Central memory CD4-positive, alpha-beta T cell (primary cell): ENCODE results near the gene RTP5.
"Not testable (repeated sequence)": the region's sequence is repeated elsewhere in the genome, so short reads cannot be mapped to it uniquely, and the experiment has no call there.

ENCODE experiments used
- DNase-seq: peaks from one replicate; pipeline ENCODE4 v3.0.0; 2022

The RTP5 gene

GRCh38 chr2:241904011-241904718 lies 34.6 kb downstream of the RTP5 start:
- no peak for DNase-seq

GRCh38 chr2:241904791-241905710 lies 35.5 kb downstream of the RTP5 start:
- DNase-seq: no peak

- no peak for DNase-seq
Observed at GRCh38 chr2:241905716-241906377, 36.3 kb downstream of the RTP5 start.

GRCh38 chr2:241906378-241906770 lies 36.8 kb downstream of the RTP5 start:
- DNase-seq: not testable (repeated sequence)

- DNase-seq: no peak
Observed at GRCh38 chr2:241906826-241907570, 37.5 kb downstream of the RTP5 start.

- not testable (repeated sequence) for DNase-seq
Observed at GRCh38 chr2:241907831-241908230, 38.3 kb downstream of the RTP5 start.

- no peak for DNase-seq
Observed at GRCh38 chr2:241908686-241909420, 39.3 kb downstream of the RTP5 start.

GRCh38 chr2:241909769-241910168 lies 40.2 kb downstream of the RTP5 start:
- no peak for DNase-seq

- DNase-seq: no peak
Observed at GRCh38 chr2:241910604-241911520, 41.3 kb downstream of the RTP5 start.

- no peak for DNase-seq
Observed at GRCh38 chr2:241911551-241911950, 42.0 kb downstream of the RTP5 start.

- DNase-seq: no peak
Observed at GRCh38 chr2:241912021-241912555, 42.6 kb downstream of the RTP5 start.

GRCh38 chr2:241913703-241914102 lies 44.2 kb downstream of the RTP5 start:
- no peak for DNase-seq

- no peak for DNase-seq
Observed at GRCh38 chr2:241914542-241914941, 45.0 kb downstream of the RTP5 start.

- not testable (repeated sequence) for DNase-seq
Observed at GRCh38 chr2:241921631-241922030, 52.1 kb downstream of the RTP5 start.

GRCh38 chr2:241922411-241922810 lies 52.9 kb downstream of the RTP5 start:
- no peak for DNase-seq

- not testable (repeated sequence) for DNase-seq
Observed at GRCh38 chr2:241922816-241923601, 53.5 kb downstream of the RTP5 start.
